ENCODE results near the gene BCAS3. TPM values are rescaled to one million over a fixed set of nuclear protein-coding genes. Genes with fewer than 3 reads are reported as not detected.
"Not testable (repeated sequence)": the region's sequence is repeated elsewhere in the genome, so short reads cannot be mapped to it uniquely, and the experiment has no call there.

BCAS3 gene
- total RNA-seq, 2 donors from 2014 or later, result 44.1 to 71.5 TPM

DNA sequence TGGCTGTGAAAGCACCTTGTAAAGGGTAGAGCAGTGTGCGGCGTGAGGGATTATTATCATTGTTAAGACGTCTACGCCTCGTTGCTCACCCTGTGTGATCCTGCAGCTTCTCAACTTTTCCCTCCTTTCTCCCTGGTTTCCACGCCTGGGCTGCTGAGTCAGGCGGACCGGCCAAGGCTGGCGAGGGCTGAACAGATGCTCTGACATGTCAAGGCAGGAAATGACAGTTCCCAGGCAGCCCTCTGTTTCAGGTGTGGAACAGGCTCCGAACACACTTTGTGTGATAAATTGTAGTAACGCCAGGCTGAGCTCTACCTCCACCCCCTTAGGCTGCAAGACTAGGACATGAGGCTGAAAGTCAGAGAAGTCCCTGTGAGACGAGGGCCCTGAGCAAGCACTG, 676.0 kb downstream of the BCAS3 start:
- Histone ChIP-seq H3K27me3 (no peaks in the 10 kb centered on the region), H3K4me1 (no peaks in the 10 kb centered on the region), H3K36me3 (replicated peaks in 1 of 2; ENCODE audit: insufficient read depth in 1 of 2, low read depth in 2 of 2) (no peaks in the 10 kb centered on the region), H3K27ac (no peak overlapping the region), H3K4me3 (no peak overlapping the region), H3K9me3 (no peaks in the 10 kb centered on the region)
- DNase-seq, result no peak
- TF ChIP-seq CTCF (IDR thresholded peaks at IDR 0.05), result no peak
- no peak for TF ChIP-seq POLR2A (IDR thresholded peaks at IDR 0.05)
- ATAC-seq, result no peak
- intact Hi-C loops (cut with DNase I), result no loop called here
- 97 to 99% methylated on average over 11 to 12 of the region's 12 CpGs for WGBS, 2 donors

DNA sequence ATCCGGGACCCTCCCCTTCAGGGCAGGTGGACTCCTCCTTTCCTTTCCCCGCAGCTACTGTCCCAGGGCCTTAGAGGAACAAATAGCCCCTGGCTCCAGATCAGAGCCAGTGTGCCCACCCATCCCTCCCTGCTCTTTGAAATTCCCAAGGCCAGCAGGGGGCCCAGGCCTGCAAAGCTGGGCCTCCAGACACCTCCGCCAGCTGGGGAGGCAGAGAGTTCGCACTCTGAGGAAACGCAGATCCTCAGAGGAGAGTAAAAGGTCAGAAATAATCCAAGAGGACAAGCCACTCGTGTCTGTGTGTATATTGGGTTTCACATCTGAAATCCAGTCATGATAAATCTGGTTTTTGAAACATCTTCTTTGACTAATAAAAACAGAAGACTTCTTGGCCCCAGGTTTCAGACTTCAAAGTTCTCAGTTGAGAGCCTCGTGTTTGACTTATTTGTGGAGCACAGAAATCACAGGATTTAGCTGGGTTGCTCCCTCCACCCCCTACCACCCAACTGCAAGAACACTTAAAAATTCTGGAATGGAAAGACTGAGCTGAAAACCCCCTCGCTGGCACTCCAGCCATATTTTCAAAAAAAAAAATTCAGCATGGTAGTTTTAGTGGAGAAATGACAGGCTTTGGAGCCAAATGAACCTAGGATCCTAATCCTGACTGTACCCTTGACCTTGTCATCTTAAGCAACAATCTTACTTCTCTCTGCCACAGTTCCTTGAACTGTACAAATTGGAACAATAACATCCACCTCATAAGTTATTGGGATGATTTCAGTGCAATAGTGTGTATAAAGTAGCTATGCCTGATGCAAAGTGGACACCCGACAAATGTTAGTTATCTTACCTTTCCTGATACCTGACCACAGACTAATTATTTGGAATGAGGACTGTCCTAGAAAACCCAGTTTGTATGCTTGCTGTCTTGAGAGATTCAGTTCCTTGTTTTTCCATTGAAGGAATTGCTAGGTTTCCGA, 677.5 kb downstream of the BCAS3 start:
- Histone ChIP-seq H3K9me3 (no peaks in the 10 kb centered on the region), H3K27ac (no peak overlapping the region), H3K36me3 (replicated peaks in 1 of 2; ENCODE audit: insufficient read depth in 1 of 2, low read depth in 2 of 2) (no peaks in the 10 kb centered on the region), H3K4me1 (no peaks in the 10 kb centered on the region), H3K4me3 (no peak overlapping the region), H3K27me3 (no peaks in the 10 kb centered on the region)
- no peak for DNase-seq
- TF ChIP-seq POLR2A (IDR thresholded peaks at IDR 0.05), result no peak
- TF ChIP-seq CTCF (IDR thresholded peaks at IDR 0.05), result no peak
- ATAC-seq, result no peak
- intact Hi-C loops (cut with DNase I), result no loop called here
- 92 to 97% methylated on average over 9 to 10 of the region's 10 CpGs for WGBS, 2 donors

DNA sequence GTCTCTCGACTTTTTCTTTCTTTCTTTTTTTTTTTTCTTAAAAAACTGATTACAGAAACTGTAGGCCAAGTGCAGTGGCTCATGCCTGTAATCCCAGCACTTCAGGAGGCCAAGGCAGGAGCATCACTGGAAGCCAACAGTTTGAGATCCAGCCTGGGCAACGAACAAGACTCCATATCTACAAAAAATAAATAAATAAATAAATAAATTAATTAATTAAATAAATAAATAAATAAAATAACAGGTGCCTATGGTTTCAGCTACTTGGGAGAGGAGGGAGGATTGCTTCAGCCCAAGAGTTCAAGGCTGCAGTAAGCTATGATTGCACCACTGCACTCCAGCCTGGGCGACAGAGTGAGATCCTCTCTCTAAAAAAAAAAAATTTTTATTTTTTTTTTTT, 679.4 kb downstream of the BCAS3 start:
- ATAC-seq; H3K4me1 ChIP-seq; H3K27ac ChIP-seq; H3K27me3 ChIP-seq; H3K36me3 ChIP-seq (replicated peaks in 1 of 2; ENCODE audit: insufficient read depth in 1 of 2, low read depth in 2 of 2); DNase-seq; H3K9me3 ChIP-seq; intact Hi-C loops (cut with DNase I); H3K4me3 ChIP-seq: not testable (repeated sequence)
- 85 to 91% methylated on average over 3 of the region's 3 CpGs for WGBS, 2 donors

GRCh38 chr17:61359513-61359912, 681.9 kb downstream of the BCAS3 start:
- H3K27me3 ChIP-seq; H3K27ac ChIP-seq; ATAC-seq; H3K9me3 ChIP-seq; H3K36me3 ChIP-seq (replicated peaks in 1 of 2; ENCODE audit: insufficient read depth in 1 of 2, low read depth in 2 of 2); intact Hi-C loops (cut with DNase I); H3K4me3 ChIP-seq; H3K4me1 ChIP-seq; DNase-seq: not testable (repeated sequence)
- 94 to 96% methylated on average over 9 of the region's 9 CpGs for whole genome bisulfite sequencing, 2 donors

DNA sequence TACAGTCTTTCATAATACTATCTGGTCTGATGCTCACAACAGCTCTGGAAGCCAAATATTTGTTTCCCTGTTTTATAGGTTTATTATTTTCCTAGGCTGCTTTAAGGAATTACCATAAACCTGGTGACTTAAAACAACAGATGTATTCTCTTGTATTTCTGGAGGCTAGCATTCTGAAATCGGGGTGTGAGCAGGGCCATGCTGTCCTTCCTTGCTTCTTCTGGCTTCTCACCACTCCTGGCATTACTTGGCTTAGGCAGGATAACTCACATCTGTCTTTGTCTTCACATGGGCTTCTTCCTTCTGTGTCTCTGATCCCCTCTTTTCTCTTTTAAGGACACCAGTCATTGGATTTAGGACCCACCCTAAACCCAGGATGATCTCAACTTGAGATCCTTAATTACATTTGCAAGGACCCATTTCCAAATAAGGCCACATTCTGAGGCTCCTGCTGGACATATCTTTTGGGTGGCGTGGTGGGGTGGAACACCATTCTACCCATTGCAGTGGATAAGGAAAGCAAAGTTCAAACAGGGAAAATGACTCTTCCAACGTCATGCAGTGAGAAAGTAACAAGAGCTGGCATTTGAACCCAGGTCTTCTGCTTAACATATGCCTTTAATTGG, 682.8 kb downstream of the BCAS3 start:
- H3K4me1 ChIP-seq, result no peaks in the 10 kb centered on the region
- DNase-seq (no peak), ATAC-seq (no peak)
- H3K9me3 ChIP-seq, result no peaks in the 10 kb centered on the region
- WGBS, 2 donors, result 85 to 90% methylated on average over 3 of the region's 3 CpGs
- H3K36me3 ChIP-seq (replicated peaks in 1 of 2; ENCODE audit: insufficient read depth in 1 of 2, low read depth in 2 of 2), result no peaks in the 10 kb centered on the region
- H3K4me3 ChIP-seq, result no peak overlapping the region
- H3K27me3 ChIP-seq, result no peaks in the 10 kb centered on the region
- no peak for TF ChIP-seq POLR2A (IDR thresholded peaks at IDR 0.05)
- no peak for TF ChIP-seq CTCF (IDR thresholded peaks at IDR 0.05)
- intact Hi-C loops (cut with DNase I), result no loop called here
- no peak overlapping the region for H3K27ac ChIP-seq

All from body of pancreas (tissue), 4 donors.